Fibroblast of mammary gland (primary cell): Measurements from ENCODE around the gene PRIMA1.

Experiments
- DNase-seq: peaks from one replicate; pipeline ENCODE4 v3.0.0-alpha.2; 2010; ENCODE audit warnings: low read depth
- H3K4me3 ChIP-seq: 2 replicates; pipeline ENCODE4 v1.5.1; 2011; ENCODE audit warnings: low read depth, mild to moderate bottlenecking, low read length, moderate library complexity; ENCODE audit not compliant: control insufficient read depth
- TF ChIP-seq, protein P1 (sequence below): conservative IDR thresholded peaks from 2 replicates; pipeline ENCODE4 v1.5.1; 2011; ENCODE audit warnings: low read depth, low read length, inconsistent platforms; ENCODE audit not compliant: control insufficient read depth, insufficient read depth

Gene PRIMA1

DNA sequence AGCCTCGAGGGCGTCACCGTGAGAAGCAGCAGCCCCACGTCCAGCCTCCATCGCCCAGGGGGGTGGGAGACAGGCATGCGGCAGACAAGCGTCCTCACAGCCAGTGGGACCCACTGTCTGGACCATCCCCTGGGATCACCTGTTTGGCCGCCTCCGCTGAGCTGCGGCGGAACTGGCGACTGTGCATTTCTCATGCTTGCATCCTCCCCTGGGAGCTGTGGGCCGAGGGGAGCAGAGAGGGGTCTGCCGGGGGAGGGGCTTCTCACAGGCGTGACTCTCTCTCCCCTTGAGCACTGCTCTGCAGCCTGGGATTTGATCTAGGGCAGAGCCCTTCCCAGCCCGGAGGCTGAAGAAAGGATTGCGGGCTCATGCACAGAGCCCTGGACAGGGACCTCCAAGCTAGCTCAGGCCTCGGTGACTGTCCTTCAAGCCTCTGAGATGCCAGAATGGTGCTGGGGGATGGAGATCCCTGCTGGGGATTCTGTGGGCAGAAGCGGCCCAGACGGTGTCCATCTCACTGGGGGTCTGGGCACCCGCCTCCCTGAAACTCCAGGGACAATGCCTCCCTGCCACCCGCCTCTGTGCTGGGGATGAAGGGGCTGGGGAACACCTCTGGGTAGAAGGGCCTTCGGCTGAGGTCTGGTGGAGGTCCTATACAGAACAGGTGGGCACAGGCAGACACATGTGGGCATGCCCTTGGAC, 61.1 kb downstream of the PRIMA1 start:
- no peak for DNase-seq
- TF ChIP-seq, protein P1, sequence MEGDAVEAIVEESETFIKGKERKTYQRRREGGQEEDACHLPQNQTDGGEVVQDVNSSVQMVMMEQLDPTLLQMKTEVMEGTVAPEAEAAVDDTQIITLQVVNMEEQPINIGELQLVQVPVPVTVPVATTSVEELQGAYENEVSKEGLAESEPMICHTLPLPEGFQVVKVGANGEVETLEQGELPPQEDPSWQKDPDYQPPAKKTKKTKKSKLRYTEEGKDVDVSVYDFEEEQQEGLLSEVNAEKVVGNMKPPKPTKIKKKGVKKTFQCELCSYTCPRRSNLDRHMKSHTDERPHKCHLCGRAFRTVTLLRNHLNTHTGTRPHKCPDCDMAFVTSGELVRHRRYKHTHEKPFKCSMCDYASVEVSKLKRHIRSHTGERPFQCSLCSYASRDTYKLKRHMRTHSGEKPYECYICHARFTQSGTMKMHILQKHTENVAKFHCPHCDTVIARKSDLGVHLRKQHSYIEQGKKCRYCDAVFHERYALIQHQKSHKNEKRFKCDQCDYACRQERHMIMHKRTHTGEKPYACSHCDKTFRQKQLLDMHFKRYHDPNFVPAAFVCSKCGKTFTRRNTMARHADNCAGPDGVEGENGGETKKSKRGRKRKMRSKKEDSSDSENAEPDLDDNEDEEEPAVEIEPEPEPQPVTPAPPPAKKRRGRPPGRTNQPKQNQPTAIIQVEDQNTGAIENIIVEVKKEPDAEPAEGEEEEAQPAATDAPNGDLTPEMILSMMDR: no peak
- no peak overlapping the region for H3K4me3 ChIP-seq

GRCh38 chr14:93725993-93726392, 62.3 kb downstream of the PRIMA1 start:
- H3K4me3 ChIP-seq: no peak overlapping the region
- no peak for DNase-seq
- TF ChIP-seq, protein P1: no peak

GRCh38 chr14:93725002-93725582, 63.2 kb downstream of the PRIMA1 start:
- TF ChIP-seq, protein P1: no peak
- no peak for DNase-seq
- no peak overlapping the region for H3K4me3 ChIP-seq

DNA sequence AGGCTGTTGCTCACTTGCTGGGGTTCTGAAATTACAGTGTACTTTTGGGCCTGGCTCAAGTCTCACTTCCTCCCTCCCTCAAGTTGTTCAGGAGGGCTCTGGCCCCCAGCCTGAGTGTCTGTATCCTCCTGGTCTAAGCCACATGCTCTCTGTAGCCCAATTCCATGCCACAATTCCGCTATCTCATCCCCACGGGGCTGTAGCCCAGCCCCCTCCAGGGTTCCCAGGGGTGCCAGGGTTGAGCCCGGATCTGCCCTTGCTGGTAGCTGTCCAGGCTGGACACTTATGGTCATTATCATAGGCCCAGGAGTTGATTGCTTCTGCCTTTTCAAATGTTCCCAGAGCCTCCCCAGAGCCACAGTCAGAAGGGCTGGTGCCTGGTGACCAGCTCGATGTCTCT, 65.3 kb downstream of the PRIMA1 start:
- H3K4me3 ChIP-seq: no peak overlapping the region
- TF ChIP-seq, protein P1: no peak
- DNase-seq: no peak

GRCh38 chr14:93720981-93721483, 67.3 kb downstream of the PRIMA1 start:
- H3K4me3 ChIP-seq: no peak overlapping the region
- TF ChIP-seq, protein P1: no peak
- no peak for DNase-seq

GRCh38 chr14:93720076-93720815, 68.0 kb downstream of the PRIMA1 start:
- TF ChIP-seq, protein P1: no peak
- no peak for DNase-seq

More at GRCh38 chr14:93720076-93720815, 68.0 kb downstream of the PRIMA1 start:
- H3K4me3 ChIP-seq: no peak overlapping the region
